ENCODE results near the gene GOLGA3. TPM values are rescaled to one million over a fixed set of nuclear protein-coding genes. Genes with fewer than 3 reads are reported as not detected.

GOLGA3 gene
- total RNA-seq, 1 experiment from 2014 or later: 86.9 TPM

GRCh38 chr12:132736913-132737312, 91.8 kb downstream of the GOLGA3 start:
- Histone ChIP-seq H3K9ac (ENCODE audit: low read length) (no peak overlapping the region), H3K36me3 (ENCODE audit: low read depth, low read length) (peaks cover 78% of the 10 kb centered on the region), H3K27me3 (ENCODE audit: low read length) (no peaks in the 10 kb centered on the region), H3K79me2 (ENCODE audit: low read length) (no peaks in the 10 kb centered on the region), H3K9me3 (ENCODE audit: low read length) (no peaks in the 10 kb centered on the region), H3F3A (ENCODE audit: low read length, unreplicated experiment) (no peaks in the 10 kb centered on the region), H3K4me3 (ENCODE audit: low read length) (no peak overlapping the region), H3K4me2 (ENCODE audit: low read length) (no peak overlapping the region), H4K20me1 (ENCODE audit: low read length) (0 out of 2 replicates have a peak, but pooled peaks cover 8% of the 10 kb centered on the region), H3K27ac (ENCODE audit: low read length) (no peak overlapping the region), H3K9me2 (replicated peaks; ENCODE audit: low read length) (no peaks in the 10 kb centered on the region), H2AFZ (ENCODE audit: low read length) (no peak overlapping the region), H3K4me1 (ENCODE audit: insufficient read depth, low read length) (no peaks in the 10 kb centered on the region)
- ChIA-PET POLR2A (ENCODE audit: unreplicated experiment) (no interaction called here), CTCF (no interaction called here)
- DNase-seq (no peak), ATAC-seq (no peak)
- intact Hi-C loops (cut with micrococcal nuclease): no loop called here
- no TSS peak for BruUV-seq (replicated peaks)
- TF ChIP-seq CTCF (conservative IDR thresholded peaks at IDR 0.05; ENCODE audit: low read depth, low read length) (no peak), EZH2phosphoT487 (IDR thresholded peaks at IDR 0.05; ENCODE audit: borderline replicate concordance, low read length) (no peak), EZH2 (IDR thresholded peaks at IDR 0.05; ENCODE audit: low read length, unreplicated experiment) (no peak)

GRCh38 chr12:132736378-132736777, 92.3 kb downstream of the GOLGA3 start:
- DNase-seq (no peak), ATAC-seq (no peak)
- intact Hi-C loops (cut with micrococcal nuclease): no loop called here
- ChIA-PET POLR2A (ENCODE audit: unreplicated experiment) (no interaction called here), CTCF (no interaction called here)
- peaks cover 1% of the 10 kb centered on the region for H3F3A ChIP-seq (ENCODE audit: low read length, unreplicated experiment)
- H3K79me2 ChIP-seq (ENCODE audit: low read length): no peaks in the 10 kb centered on the region
- H3K4me2 ChIP-seq (ENCODE audit: low read length): no peak overlapping the region
- H3K27ac ChIP-seq (ENCODE audit: low read length): no peak overlapping the region
- H4K20me1 ChIP-seq (ENCODE audit: low read length): 0 out of 2 replicates have a peak, but pooled peaks cover 2% of the 10 kb centered on the region
- H3K4me1 ChIP-seq (ENCODE audit: insufficient read depth, low read length): no peaks in the 10 kb centered on the region
- TF ChIP-seq CTCF (conservative IDR thresholded peaks at IDR 0.05; ENCODE audit: low read depth, low read length) (no peak), EZH2 (IDR thresholded peaks at IDR 0.05; ENCODE audit: low read length, unreplicated experiment) (no peak), EZH2phosphoT487 (IDR thresholded peaks at IDR 0.05; ENCODE audit: borderline replicate concordance, low read length) (no peak)
- no peaks in the 10 kb centered on the region for H3K9me2 ChIP-seq (replicated peaks; ENCODE audit: low read length)
- no peak overlapping the region for H3K9ac ChIP-seq (ENCODE audit: low read length)
- BruUV-seq (replicated peaks): no TSS peak
- H3K36me3 ChIP-seq (ENCODE audit: low read depth, low read length): peaks cover 78% of the 10 kb centered on the region
- no peaks in the 10 kb centered on the region for H3K9me3 ChIP-seq (ENCODE audit: low read length)
- H3K27me3 ChIP-seq (ENCODE audit: low read length): no peaks in the 10 kb centered on the region
- no peak overlapping the region for H2AFZ ChIP-seq (ENCODE audit: low read length)
- H3K4me3 ChIP-seq (ENCODE audit: low read length): no peak overlapping the region

GRCh38 chr12:132735496-132735895, 93.2 kb downstream of the GOLGA3 start:
- BruUV-seq (replicated peaks): no TSS peak
- Histone ChIP-seq H3K4me3 (ENCODE audit: low read length) (no peak overlapping the region), H3K9ac (ENCODE audit: low read length) (no peak overlapping the region), H3K36me3 (ENCODE audit: low read depth, low read length) (peaks cover 77% of the 10 kb centered on the region), H3K27ac (ENCODE audit: low read length) (no peak overlapping the region), H3F3A (ENCODE audit: low read length, unreplicated experiment) (peaks cover 5% of the 10 kb centered on the region), H3K27me3 (ENCODE audit: low read length) (no peaks in the 10 kb centered on the region), H3K9me2 (replicated peaks; ENCODE audit: low read length) (no peaks in the 10 kb centered on the region), H2AFZ (ENCODE audit: low read length) (no peak overlapping the region), H3K4me1 (ENCODE audit: insufficient read depth, low read length) (no peaks in the 10 kb centered on the region), H4K20me1 (ENCODE audit: low read length) (no peaks in the 10 kb centered on the region), H3K9me3 (ENCODE audit: low read length) (no peaks in the 10 kb centered on the region), H3K79me2 (ENCODE audit: low read length) (no peaks in the 10 kb centered on the region), H3K4me2 (ENCODE audit: low read length) (no peak overlapping the region)
- TF ChIP-seq EZH2 (IDR thresholded peaks at IDR 0.05; ENCODE audit: low read length, unreplicated experiment) (no peak), CTCF (conservative IDR thresholded peaks at IDR 0.05; ENCODE audit: low read depth, low read length) (no peak), EZH2phosphoT487 (IDR thresholded peaks at IDR 0.05; ENCODE audit: borderline replicate concordance, low read length) (no peak)
- intact Hi-C loops (cut with micrococcal nuclease): no loop called here
- ChIA-PET CTCF (no interaction called here), POLR2A (ENCODE audit: unreplicated experiment) (no interaction called here)
- ATAC-seq (no peak), DNase-seq (no peak)
